GM18511 (cell line): ENCODE data around the gene COL6A3.
"Not testable (repeated sequence)": the region's sequence is repeated elsewhere in the genome, so short reads cannot be mapped to it uniquely, and the experiment has no call there.

Experiments used
- ATAC-seq: cut with Tn5 transposase; IDR thresholded peaks from one replicate; pipeline ENCODE4 v1.9.1; 2021; ENCODE audit warnings: mild to moderate bottlenecking, moderate library complexity; ENCODE audit not compliant: unreplicated experiment

The COL6A3 gene

GRCh38 chr2:237388036-237388435 is 25.9 kb downstream of the COL6A3 start:
- no peak for ATAC-seq

- no peak for ATAC-seq
Observed at GRCh38 chr2:237384672-237385020, 29.3 kb downstream of the COL6A3 start.

GRCh38 chr2:237383991-237384671 is 29.8 kb downstream of the COL6A3 start:
- ATAC-seq = no peak

GRCh38 chr2:237380768-237381167 is 33.2 kb downstream of the COL6A3 start:
- ATAC-seq = no peak

GRCh38 chr2:237379636-237380035 is 34.3 kb downstream of the COL6A3 start:
- ATAC-seq = no peak

GRCh38 chr2:237378650-237379049 is 35.3 kb downstream of the COL6A3 start:
- no peak for ATAC-seq

DNA sequence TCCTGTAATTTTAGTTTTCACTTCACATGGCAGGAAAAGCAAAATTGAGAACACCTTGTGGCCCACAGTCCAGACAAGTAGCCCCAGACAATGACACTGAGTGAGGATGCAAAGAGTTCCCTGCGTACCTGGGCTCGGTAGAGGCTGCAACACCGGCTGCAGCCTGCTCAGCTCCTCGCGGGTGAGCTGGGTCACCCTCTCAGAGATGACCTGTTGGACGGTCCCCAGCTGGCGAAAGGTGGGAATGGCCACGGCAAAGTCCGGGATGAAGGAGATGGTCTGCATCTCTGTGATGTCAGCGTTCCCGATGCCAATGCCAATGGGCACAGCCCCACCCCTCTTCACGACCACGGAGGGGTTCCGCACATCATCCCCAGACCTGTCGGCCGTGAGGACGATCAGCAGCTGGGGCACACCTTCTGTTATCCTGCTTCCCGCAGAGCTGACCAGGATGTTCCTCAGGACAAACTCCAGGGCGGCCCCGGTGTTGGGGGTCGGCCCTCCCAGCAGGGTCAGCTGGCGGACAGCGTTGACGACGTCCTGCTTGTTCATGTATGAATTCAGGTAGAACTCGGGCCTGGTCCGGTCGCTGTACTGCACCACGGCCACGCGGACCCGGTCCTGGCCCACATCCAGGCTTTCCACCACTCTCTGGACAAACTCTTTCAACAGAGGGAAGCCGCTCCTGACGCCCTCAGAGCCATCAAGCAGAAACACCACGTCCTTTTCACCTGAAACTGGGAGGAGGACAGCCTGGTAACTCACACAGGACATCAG is 39.5 kb downstream of the COL6A3 start:
- ATAC-seq = no peak

GRCh38 chr2:237371856-237372255 is 42.1 kb downstream of the COL6A3 start:
- no peak for ATAC-seq

DNA sequence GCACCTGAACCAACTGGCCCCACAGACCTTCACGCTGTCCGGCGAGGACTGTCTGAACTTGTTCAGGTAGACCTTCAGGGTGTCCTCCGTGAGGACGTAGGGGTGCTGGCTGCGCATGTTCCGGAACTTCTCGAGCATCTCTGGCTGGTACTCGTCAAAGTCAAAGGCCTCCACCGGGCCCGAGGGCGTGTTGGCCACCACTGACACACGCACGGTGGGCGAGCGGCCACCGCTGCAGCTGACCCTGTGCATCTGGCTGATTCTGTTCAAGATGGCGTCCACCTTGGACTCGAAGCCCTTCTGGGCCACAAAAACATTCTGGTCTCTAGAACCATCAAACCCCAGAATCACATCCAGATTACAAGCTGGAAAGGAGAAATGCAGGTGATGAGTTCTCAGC is 48.3 kb downstream of the COL6A3 start:
- ATAC-seq = no peak

DNA sequence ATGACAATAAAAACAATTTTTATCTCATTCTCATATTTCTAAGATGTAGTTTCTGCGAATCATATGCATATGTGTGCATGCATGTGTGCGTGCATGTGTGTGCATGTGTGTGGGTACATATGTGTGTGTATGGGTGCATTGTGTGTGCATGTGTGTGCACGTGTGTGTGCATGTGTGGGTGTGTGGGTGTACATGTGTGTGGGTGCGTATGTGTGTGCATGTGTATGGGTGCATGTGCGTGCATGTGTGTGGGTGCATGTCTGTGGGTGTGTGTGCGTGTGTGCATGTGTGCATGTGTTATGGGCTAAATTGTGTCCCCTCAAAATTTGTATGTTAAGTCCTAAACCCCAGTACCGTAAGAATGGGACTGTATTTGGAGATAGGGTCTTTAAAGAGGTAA is 49.3 kb downstream of the COL6A3 start:
- no peak for ATAC-seq

- no peak for ATAC-seq
Observed at GRCh38 chr2:237361194-237362004, 52.6 kb downstream of the COL6A3 start.

DNA sequence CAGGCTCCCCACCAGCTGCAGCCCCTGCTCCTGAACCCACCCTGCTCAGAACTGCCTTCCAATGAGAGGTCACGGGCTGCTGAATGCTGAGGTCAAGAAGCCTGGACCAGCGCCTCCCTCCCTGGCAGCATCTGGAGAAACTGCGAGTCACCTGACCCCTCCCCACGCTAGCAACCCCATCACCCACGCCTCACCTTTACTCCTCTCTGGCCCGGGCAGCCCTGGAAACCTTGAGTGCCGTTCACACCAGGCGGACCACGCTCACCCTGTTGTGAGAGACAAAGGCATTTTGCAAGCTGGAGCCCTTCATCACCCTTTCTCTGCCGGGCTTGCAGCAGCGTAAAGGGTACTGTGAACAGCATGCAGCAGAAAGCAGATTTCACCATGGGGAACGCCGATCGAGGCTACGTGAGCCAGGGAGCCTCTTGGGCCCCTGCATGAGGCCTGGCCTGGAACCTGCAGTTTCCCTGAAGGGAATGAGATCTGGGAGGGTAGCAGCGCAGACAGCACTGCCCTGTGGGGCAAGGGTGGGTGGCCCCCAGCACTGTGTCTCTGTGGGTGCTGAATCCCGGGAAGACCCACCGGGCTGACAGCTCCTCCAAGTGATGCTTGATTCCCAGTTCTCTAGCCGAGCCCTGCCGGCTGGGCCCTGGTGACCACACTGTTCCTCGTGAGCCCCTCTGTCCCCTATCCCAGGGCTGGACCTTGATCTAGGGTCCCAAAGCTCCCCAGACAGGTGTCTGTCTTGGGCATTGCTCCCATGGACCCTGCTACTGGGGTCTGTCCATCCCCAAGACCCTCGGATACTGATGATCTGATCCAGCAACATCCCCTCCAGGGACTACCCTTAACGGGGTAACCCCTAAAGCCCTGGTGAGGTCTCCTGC is 53.8 kb downstream of the COL6A3 start:
- no peak for ATAC-seq

GRCh38 chr2:237359518-237359840 is 54.5 kb downstream of the COL6A3 start:
- ATAC-seq = no peak

DNA sequence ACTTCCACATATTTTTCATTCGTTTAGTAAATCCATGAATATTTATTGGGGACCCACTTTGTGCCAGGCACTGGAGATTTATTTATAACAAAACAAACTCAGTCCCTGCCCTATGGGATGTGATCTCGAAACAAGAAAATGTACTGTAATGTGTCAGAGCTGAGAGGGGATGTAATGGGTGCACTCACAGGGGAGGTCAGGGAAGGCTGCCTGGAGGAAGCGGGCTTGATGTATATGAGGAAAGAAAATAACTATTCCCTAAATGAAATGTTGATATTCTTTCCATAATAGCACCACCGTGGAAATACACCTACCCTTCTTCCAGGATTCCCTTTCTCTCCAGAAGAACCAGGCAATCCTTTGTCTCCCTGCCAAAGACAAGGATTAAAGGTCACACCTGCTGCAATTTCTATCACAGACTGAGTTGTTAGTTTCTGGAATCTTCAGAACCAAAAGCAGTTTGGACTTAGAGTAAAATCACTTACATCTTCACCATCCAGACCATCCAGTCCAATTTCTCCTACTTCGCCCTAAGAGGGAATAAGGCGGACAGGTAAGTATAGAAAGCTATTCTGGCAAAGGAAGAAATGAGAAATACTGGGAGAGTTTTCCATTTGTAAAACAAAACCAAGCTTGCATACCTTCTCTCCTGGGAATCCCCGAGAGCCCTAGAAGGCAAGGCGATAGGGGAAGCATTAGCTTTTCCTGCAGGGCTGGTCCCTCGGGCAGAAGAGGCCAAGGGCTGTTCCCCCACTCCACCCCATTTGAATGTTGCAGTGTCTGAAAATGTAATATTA is 55.0 kb downstream of the COL6A3 start:
- no peak for ATAC-seq

- no peak for ATAC-seq
Observed at GRCh38 chr2:237355701-237356100, 58.3 kb downstream of the COL6A3 start.

GRCh38 chr2:237354892-237355291 is 59.1 kb downstream of the COL6A3 start:
- no peak for ATAC-seq

- ATAC-seq = not testable (repeated sequence)
Observed at GRCh38 chr2:237354172-237354571, 59.8 kb downstream of the COL6A3 start.

DNA sequence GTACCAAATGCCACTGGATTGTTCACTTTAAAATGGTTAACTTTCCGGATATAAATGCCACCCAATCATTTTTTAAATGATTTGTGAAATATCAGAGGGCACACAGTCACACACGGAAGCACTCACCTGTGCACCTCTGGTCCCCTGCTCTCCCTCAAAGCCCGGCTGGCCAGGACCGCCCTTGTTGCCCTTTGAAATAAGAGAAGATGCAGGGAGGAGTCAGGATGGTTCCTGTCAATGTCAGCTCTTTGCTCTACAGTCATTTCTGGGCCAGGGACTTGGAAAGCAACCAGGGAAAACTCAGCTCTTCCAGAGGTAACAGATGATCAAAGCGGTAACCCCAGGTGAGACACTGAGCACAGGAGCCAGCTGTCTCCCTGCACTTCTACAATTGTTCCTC is 60.7 kb downstream of the COL6A3 start:
- ATAC-seq = no peak

- ATAC-seq = no peak
Observed at GRCh38 chr2:237352279-237352845, 61.6 kb downstream of the COL6A3 start.

DNA sequence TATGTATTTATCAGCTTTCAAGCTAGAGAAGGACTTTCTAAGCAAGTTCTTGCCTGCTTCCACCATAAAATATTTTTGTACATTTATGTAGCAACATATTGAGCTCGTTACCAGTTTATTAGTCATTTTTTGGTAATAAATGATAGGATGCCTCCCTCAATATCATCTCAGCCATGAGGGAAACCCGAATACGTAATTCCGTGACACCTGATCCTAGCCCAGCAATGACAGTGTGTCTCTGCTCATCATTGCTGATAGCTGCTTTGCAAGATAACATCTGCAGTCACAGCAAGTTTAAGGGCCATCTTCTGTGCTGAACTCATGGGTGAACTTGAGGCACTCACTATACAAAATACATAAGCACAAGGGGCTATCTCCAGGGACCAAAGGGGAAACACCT is 62.2 kb downstream of the COL6A3 start:
- ATAC-seq = no peak
